Camera-type eye (tissue), 1 donor: ENCODE measurements around the gene KRT27. TPM values are rescaled to one million over a fixed set of nuclear protein-coding genes. Genes with fewer than 3 reads are reported as not detected.

Experiments used
- total RNA-seq: library from RNA; depleted of rRNA; stranded (reverse); fragments of >200 nt; gene quantifications from one replicate; pipeline ENCODE4 v1.2.3, GENCODE V29; 2014

KRT27 gene
- total RNA-seq = 0.22 TPM

GRCh38 chr17:40782450-40782849 is at the start of gene KRT27:
TSS of gene KRT27 (minus strand) at chr17:40782550. CDS start at chr17:40782493, 57 bp downstream.

DNA sequence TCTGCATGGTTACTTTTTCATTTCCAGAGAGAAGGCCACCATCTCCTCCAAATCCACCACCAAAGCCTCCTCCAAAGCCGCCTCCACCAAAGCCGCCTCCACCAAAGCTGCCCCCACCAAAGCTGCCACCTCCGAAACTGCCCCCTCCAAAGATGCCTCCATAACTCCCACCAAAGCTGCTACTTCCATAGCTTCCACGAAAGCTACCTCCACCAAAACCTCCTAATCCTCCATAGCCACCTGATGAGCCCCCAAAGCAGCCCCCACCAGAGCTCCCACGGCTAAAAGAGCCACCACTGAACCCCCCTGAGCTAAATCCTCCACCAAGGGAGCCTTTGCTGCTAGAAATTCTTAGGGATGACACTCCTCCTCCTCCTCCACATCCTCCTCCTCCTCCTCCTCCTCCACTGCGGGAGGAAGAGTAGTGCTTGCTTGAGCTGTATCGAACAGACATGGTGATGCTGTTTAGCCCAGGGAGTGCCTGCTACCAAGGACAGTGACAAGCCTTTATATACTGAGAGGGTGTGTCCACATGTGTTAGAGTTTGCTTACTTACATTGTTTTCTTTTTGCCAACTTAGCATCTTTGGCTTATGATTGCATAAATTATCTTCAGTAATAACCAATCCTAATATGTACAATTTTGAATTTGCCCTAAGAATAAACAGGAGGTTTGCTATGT is 39.9 kb upstream of the KRT27 start, which contains the start of gene KRT10:
Gene KRT10 (minus strand): TSS at position 483 of the 681 bp plus-strand sequence. CDS start 29 bp downstream, at position 454.

GRCh38 chr17:40799859-40800258 is 17.5 kb upstream of the KRT27 start, which contains the start of gene KRT28:
TSS of gene KRT28 (minus strand) at chr17:40799959. CDS start at chr17:40799893, 66 bp downstream.

DNA sequence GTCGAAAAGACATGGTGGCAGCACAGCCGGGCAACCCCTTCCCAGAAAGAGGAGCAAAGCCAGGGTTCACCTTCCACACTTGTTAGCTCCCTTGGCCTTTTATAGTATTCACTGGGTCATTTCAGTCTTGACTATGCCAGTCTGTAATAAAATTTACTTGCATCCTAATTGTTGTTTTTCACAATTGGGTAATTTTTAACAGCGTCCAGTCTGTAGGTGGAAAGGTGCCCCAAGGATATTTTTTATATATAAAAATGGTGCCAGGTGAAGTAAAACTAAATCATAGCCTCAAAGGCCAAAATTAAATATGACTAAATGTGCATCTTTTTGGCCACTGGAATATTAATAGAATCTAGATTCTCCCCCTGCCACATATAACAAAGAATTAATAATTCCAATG is 10.2 kb downstream of the KRT27 start, which contains the start of gene KRT26:
Gene KRT26 (minus strand): TSS at position 101 of the 400 bp plus-strand sequence. CDS start 88 bp downstream, at position 13.

GRCh38 chr17:40755231-40755630 is 27.1 kb downstream of the KRT27 start, which contains the start of gene KRT25:
TSS of gene KRT25 (minus strand) at chr17:40755331. CDS start at chr17:40755271, 60 bp downstream.

Other genes with a start within 250 kb of the KRT27 start
- gene CCR7, start 217.1 kb downstream of the KRT27 start, total RNA-seq = not detected
- 186 TPM for gene SMARCE1, start 134.7 kb downstream of the KRT27 start, total RNA-seq
- gene KRT222, start 117.4 kb downstream of the KRT27 start, total RNA-seq = 11.5 TPM
- gene KRT24, start 78.8 kb downstream of the KRT27 start, total RNA-seq = not detected
- 0.22 TPM for gene KRT25, start 27.2 kb downstream of the KRT27 start, total RNA-seq
- gene KRT26, start 10.3 kb downstream of the KRT27 start, total RNA-seq = not detected
- 0.27 TPM for gene KRT28, start 17.4 kb upstream of the KRT27 start, total RNA-seq
- 14.5 TPM for gene KRT10, start 40.1 kb upstream of the KRT27 start, total RNA-seq
- gene KRT12, start 84.7 kb upstream of the KRT27 start, total RNA-seq = 50.0 TPM
- not detected for gene KRT20, start 102.7 kb upstream of the KRT27 start, total RNA-seq
- gene KRT23, start 155.1 kb upstream of the KRT27 start, total RNA-seq = 9.0 TPM
- 0.44 TPM for gene KRT39, start 184.4 kb upstream of the KRT27 start, total RNA-seq
- gene KRT40, start 201.8 kb upstream of the KRT27 start, total RNA-seq = 1.4 TPM
- not detected for gene KRTAP3-3, start 211.6 kb upstream of the KRT27 start, total RNA-seq
- not detected for gene KRTAP3-2, start 217.4 kb upstream of the KRT27 start, total RNA-seq
- gene KRTAP3-1, start 226.6 kb upstream of the KRT27 start, total RNA-seq = not detected
- gene KRTAP1-5, start 244.7 kb upstream of the KRT27 start, total RNA-seq = not detected
- gene KRTAP1-4, start 247.6 kb upstream of the KRT27 start, total RNA-seq = not detected